SK-N-SH (cell line): ENCODE measurements around the gene HINT3. TPM values are rescaled to one million over a fixed set of nuclear protein-coding genes. Genes with fewer than 3 reads are reported as not detected.

Source experiments
- CTCF ChIA-PET: fragments of 300-600, 350-600 bp; formaldehyde crosslinking; extraction: SDS; loops from one replicate; lab custom pipeline; 2021; lab: Yijun Ruan, JAX
- POLR2A ChIA-PET: fragments of 350-600 bp; sonication (Branson Sonifier 250); formaldehyde crosslinking; extraction: SDS; loops from one replicate; lab custom pipeline; 2020; ENCODE audit warnings: antibody characterized with exemption, inconsistent platforms; lab: Yijun Ruan, JAX
- DNase-seq: peaks from one replicate; pipeline ENCODE4 v3.0.0; 2012
- H2AFZ ChIP-seq: fragments of 200-600 bp; sonication (generic); 2 replicates; pipeline ENCODE4 v1.8.1; 2016; ENCODE audit warnings: antibody characterized with exemption, mild to moderate bottlenecking, low read depth
- H3F3A ChIP-seq: fragments of 200-600 bp; sonication (generic); replicated peaks from 2 replicates; pipeline ENCODE3; 2016; ENCODE audit warnings: antibody characterized with exemption, mild to moderate bottlenecking; ENCODE audit not compliant: insufficient read depth
- H3K27ac ChIP-seq, 2 experiments: fragments of 200-500 bp in 1 of 2; fragments of 200-600 bp in 1 of 2; sonication (Bioruptor generic) in 1 of 2; sonication (generic), shearing (Covaris generic) in 1 of 2; 2 replicates each; pipeline versions ENCODE4 v1.5.1 to v1.6.1; 2014 to 2016; ENCODE audit warnings: low read depth in 2 of 2, inconsistent platforms in 1 of 2, low read length in 1 of 2, mild to moderate bottlenecking in 1 of 2, mixed read lengths in 1 of 2
- H3K27me3 ChIP-seq: fragments of 200-600 bp; sonication (generic), shearing (Covaris generic); 2 replicates; pipeline ENCODE4 v1.6.1; 2016; ENCODE audit warnings: mixed run types; ENCODE audit not compliant: insufficient read depth
- H3K36me3 ChIP-seq, 2 experiments: fragments of 200-500 bp in 1 of 2; fragments of 200-600 bp in 1 of 2; sonication (Bioruptor generic) in 1 of 2; sonication (generic) in 1 of 2; replicated peaks in 1 of 2; 2 replicates each; pipeline versions ENCODE3 to v1.5.1; 2014 to 2016; ENCODE audit warnings: low read length in 1 of 2, mild to moderate bottlenecking in 1 of 2; ENCODE audit not compliant: insufficient read depth in 2 of 2, control insufficient read depth in 1 of 2
- H3K4me1 ChIP-seq, 2 experiments: fragments of 200-500 bp in 1 of 2; fragments of 200-600 bp in 1 of 2; sonication (Bioruptor generic) in 1 of 2; sonication (generic), shearing (Covaris generic) in 1 of 2; 2 replicates each; pipeline versions ENCODE4 v1.5.1 to v1.6.1; 2014 to 2016; ENCODE audit warnings: low read depth in 1 of 2, low read length in 1 of 2, mixed run types in 1 of 2; ENCODE audit not compliant: insufficient read depth in 2 of 2, control insufficient read depth in 1 of 2
- H3K4me2 ChIP-seq: fragments of 200-600 bp; sonication (generic), shearing (Covaris generic); 2 replicates; pipeline ENCODE4 v1.6.1; 2017; ENCODE audit warnings: mixed run types
- H3K4me3 ChIP-seq, 2 experiments: fragments of 200-500 bp in 1 of 2; fragments of 200-600 bp in 1 of 2; sonication (Bioruptor generic) in 1 of 2; sonication (generic), shearing (Covaris generic) in 1 of 2; 2 replicates each; pipeline versions ENCODE4 v1.5.1 to v1.8.1; 2014 to 2016; ENCODE audit warnings: low read depth in 2 of 2, inconsistent platforms in 1 of 2, low read length in 1 of 2, mild to moderate bottlenecking in 1 of 2, mixed read lengths in 1 of 2, moderate library complexity in 1 of 2
- H3K79me2 ChIP-seq: fragments of 200-600 bp; sonication (generic); 2 replicates; pipeline ENCODE4 v1.8.1; 2017; ENCODE audit warnings: mild to moderate bottlenecking; ENCODE audit not compliant: insufficient read depth
- H3K9ac ChIP-seq: fragments of 200-600 bp; sonication (generic); 2 replicates; pipeline ENCODE4 v1.6.1; 2017; ENCODE audit warnings: mixed run types
- H3K9me2 ChIP-seq: fragments of 200-600 bp; sonication (generic); 2 replicates; pipeline ENCODE4 v1.6.1; 2017; ENCODE audit warnings: mixed run types
- H3K9me3 ChIP-seq: fragments of 200-600 bp; sonication (generic); 2 replicates; pipeline ENCODE4 v1.6.1; 2017; ENCODE audit warnings: mixed run types, mild to moderate bottlenecking, moderate library complexity
- H4K20me1 ChIP-seq: fragments of 200-600 bp; sonication (generic); 2 replicates; pipeline ENCODE4 v1.6.1; 2017; ENCODE audit warnings: mild to moderate bottlenecking, mixed run types; ENCODE audit not compliant: insufficient read depth
- ELF1 ChIP-seq: IDR thresholded peaks from 2 replicates; pipeline ENCODE4 v1.4.0; 2012
- EZH2phosphoT487 ChIP-seq: fragments of 200-600 bp; sonication (generic); IDR thresholded peaks from 2 replicates; pipeline ENCODE4 v1.6.1; 2017; ENCODE audit warnings: low read depth, mixed run types, mild to moderate bottlenecking, antibody characterized with exemption, moderate library complexity, borderline replicate concordance
- FOSL2 ChIP-seq: IDR thresholded peaks from 2 replicates; pipeline ENCODE4 v1.4.0; 2012; ENCODE audit warnings: low read depth, mild to moderate bottlenecking, moderate library complexity, borderline replicate concordance
- FOXM1 ChIP-seq: IDR thresholded peaks from 2 replicates; pipeline ENCODE4 v1.4.0; 2012; ENCODE audit warnings: low read depth, mild to moderate bottlenecking
- MEF2A ChIP-seq: IDR thresholded peaks from 2 replicates; pipeline ENCODE4 v1.4.0; 2012; ENCODE audit warnings: low read depth, borderline replicate concordance
- MXI1 ChIP-seq: IDR thresholded peaks from 2 replicates; pipeline ENCODE4 v1.6.1; 2012; ENCODE audit warnings: mild to moderate bottlenecking, low read depth, low read length, improper control_type of control experiment
- NRF1 ChIP-seq: IDR thresholded peaks from 2 replicates; pipeline ENCODE4 v1.6.1; 2012; ENCODE audit warnings: low read depth, mild to moderate bottlenecking, low read length
- RAD21 ChIP-seq: IDR thresholded peaks from 2 replicates; pipeline ENCODE4 v1.6.1; 2012; ENCODE audit warnings: mild to moderate bottlenecking, low read length
- REST ChIP-seq: IDR thresholded peaks from 2 replicates; pipeline ENCODE4 v1.6.1; 2012; ENCODE audit warnings: mild to moderate bottlenecking, low read depth, low read length, moderate library complexity
- SMC3 ChIP-seq: IDR thresholded peaks from 2 replicates; pipeline ENCODE4 v1.6.1; 2012; ENCODE audit warnings: low read depth, low read length, improper control_type of control experiment
- TAF1 ChIP-seq: IDR thresholded peaks from 2 replicates; pipeline ENCODE4 v1.6.1; 2012; ENCODE audit warnings: low read depth, mild to moderate bottlenecking, low read length, moderate library complexity, borderline replicate concordance
- TCF12 ChIP-seq: IDR thresholded peaks from 2 replicates; pipeline ENCODE4 v1.4.0; 2012
- TEAD4 ChIP-seq: IDR thresholded peaks from 2 replicates; pipeline ENCODE4 v1.4.0; 2012; ENCODE audit warnings: mild to moderate bottlenecking, borderline replicate concordance; ENCODE audit not compliant: insufficient read depth
- USF2 ChIP-seq: fragments of 150-350 bp; IDR thresholded peaks from 2 replicates; pipeline ENCODE4 v1.6.1; 2017; ENCODE audit warnings: antibody characterized with exemption, low read length, low read depth, borderline replicate concordance
- WGBS: methylation state at CpG from one replicate; pipeline ENCODE4 v1.1.6; 2017; ENCODE audit warnings: low lambda C conversion rate; 5-methylcytosine and 5-hydroxymethylcytosine counted together
- polyA plus RNA-seq, 3 experiments: library from polyadenylated mRNA; depleted of rRNA; stranded (reverse); fragments of >200 nt; gene quantifications; 2 replicates each; pipeline ENCODE4 v1.2.3, GENCODE V29; 2012
- TF ChIP-seq, protein P1 (sequence below): fragments of 200-600 bp; sonication (generic); IDR thresholded peaks from 2 replicates; pipeline ENCODE4 v1.6.1; 2017; ENCODE audit warnings: antibody characterized with exemption, mild to moderate bottlenecking, moderate library complexity
- TF ChIP-seq, protein P2 (sequence below): IDR thresholded peaks from 2 replicates; pipeline ENCODE4 v1.4.0; 2012; ENCODE audit warnings: low read depth

The HINT3 gene
- polyA plus RNA-seq, 1 of the 3 experiments (the other 2 are of a cell fraction) = 1.8 TPM

DNA sequence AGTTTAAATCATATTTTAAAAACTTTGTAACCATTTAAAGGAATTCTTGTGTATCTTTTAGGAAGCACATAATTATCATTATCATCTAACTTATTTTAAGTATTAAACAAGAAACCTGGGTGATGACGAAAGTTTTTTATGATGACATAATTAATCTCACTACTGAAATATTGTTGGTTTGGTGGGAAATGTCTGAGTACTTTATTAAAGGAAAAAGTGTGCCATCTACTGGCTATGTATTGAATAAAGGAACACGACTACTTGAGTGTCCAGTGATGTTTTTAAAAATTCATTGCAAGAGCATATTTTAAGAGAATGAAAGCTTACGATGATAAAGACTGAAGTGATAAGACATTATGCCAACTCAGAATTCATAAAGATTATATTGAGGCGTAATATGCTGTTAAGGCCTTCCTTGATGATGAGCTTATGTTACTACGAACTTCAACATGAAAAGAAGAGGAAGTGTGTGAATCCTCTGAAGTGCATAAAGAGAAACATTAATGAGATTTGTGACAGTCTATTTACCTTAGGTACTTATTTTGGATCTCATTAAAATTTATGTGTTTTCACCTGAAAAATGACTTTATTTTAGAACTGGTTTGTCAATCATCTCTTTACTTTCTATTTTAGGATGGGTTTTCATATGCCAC lies 17.8 kb downstream of the HINT3 start:
- CTCF ChIA-PET = interaction anchor here (0.6 to 4.0 kb wide), 42 partner anchors 8 to 1136 kb away, joined by 3 to 46 read pairs (median 4); partner anchors contain the start of genes HINT3, NCOA7 and TRMT11
- no peaks in the 10 kb centered on the region for H3K9me2 ChIP-seq
- peaks cover 6 to 11% of the 10 kb centered on the region in 2 experiments for H3K36me3 ChIP-seq
- no peak overlapping the region for H3K27ac ChIP-seq
- no peaks in the 10 kb centered on the region for H3K27me3 ChIP-seq
- POLR2A ChIA-PET = no interaction called here
- no peak for TF ChIP-seq REST
- TF ChIP-seq SMC3 = peak; percentile 52
- TF ChIP-seq TCF12 = no peak
- no peak for TF ChIP-seq TAF1
- no peak for TF ChIP-seq USF2
- TF ChIP-seq, protein P1, sequence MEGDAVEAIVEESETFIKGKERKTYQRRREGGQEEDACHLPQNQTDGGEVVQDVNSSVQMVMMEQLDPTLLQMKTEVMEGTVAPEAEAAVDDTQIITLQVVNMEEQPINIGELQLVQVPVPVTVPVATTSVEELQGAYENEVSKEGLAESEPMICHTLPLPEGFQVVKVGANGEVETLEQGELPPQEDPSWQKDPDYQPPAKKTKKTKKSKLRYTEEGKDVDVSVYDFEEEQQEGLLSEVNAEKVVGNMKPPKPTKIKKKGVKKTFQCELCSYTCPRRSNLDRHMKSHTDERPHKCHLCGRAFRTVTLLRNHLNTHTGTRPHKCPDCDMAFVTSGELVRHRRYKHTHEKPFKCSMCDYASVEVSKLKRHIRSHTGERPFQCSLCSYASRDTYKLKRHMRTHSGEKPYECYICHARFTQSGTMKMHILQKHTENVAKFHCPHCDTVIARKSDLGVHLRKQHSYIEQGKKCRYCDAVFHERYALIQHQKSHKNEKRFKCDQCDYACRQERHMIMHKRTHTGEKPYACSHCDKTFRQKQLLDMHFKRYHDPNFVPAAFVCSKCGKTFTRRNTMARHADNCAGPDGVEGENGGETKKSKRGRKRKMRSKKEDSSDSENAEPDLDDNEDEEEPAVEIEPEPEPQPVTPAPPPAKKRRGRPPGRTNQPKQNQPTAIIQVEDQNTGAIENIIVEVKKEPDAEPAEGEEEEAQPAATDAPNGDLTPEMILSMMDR = peak; percentile 74
- no peak for TF ChIP-seq MEF2A
- no peak for TF ChIP-seq ELF1
- peak; percentile 80 for TF ChIP-seq RAD21
- TF ChIP-seq EZH2phosphoT487 = no peak
- TF ChIP-seq NRF1 = no peak
- no peak for TF ChIP-seq FOSL2
- no peak for TF ChIP-seq MXI1
- TF ChIP-seq, protein P2, sequence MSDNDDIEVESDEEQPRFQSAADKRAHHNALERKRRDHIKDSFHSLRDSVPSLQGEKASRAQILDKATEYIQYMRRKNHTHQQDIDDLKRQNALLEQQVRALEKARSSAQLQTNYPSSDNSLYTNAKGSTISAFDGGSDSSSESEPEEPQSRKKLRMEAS = no peak
- no peak for TF ChIP-seq FOXM1
- no peak for TF ChIP-seq TEAD4
- TF ChIP-seq, all 33 proteins: peak for 3
- Histone ChIP-seq H3K4me2 (no peak overlapping the region), H3K4me1 (no peaks in the 10 kb centered on the region), H3K9me3 (no peaks in the 10 kb centered on the region), H2AFZ (no peak overlapping the region), H3K79me2 (no peaks in the 10 kb centered on the region; the same call in 1 of the 2 replicates), H3F3A (no peaks in the 10 kb centered on the region), H3K9ac (no peak overlapping the region), H3K4me3 (no peak overlapping the region), H4K20me1 (no peaks in the 10 kb centered on the region)
- 26% methylated on average over 5 of the region's 5 CpGs for WGBS
- peak; percentile 34 for DNase-seq
